GM19463 (cell line): ENCODE data around the gene HS3ST2.
"Not testable (repeated sequence)": the region's sequence is repeated elsewhere in the genome, so short reads cannot be mapped to it uniquely, and the experiment has no call there.

ENCODE experiments used
- ATAC-seq: cut with Tn5 transposase; IDR thresholded peaks from one replicate; pipeline ENCODE4 v1.9.1; 2021; ENCODE audit warnings: mild to moderate bottlenecking, moderate library complexity; ENCODE audit not compliant: unreplicated experiment

HS3ST2 gene

GRCh38 chr16:22874394-22874793, 60.4 kb downstream of the HS3ST2 start:
- ATAC-seq: no peak

- no peak for ATAC-seq
Measured at GRCh38 chr16:22878955-22879354, 65.0 kb downstream of the HS3ST2 start.

GRCh38 chr16:22879466-22879865, 65.5 kb downstream of the HS3ST2 start:
- ATAC-seq: no peak

GRCh38 chr16:22882981-22883380, 69.0 kb downstream of the HS3ST2 start:
- ATAC-seq: no peak

- ATAC-seq: no peak
Measured at GRCh38 chr16:22885951-22886350, 72.0 kb downstream of the HS3ST2 start.

GRCh38 chr16:22886927-22887326, 73.0 kb downstream of the HS3ST2 start:
- no peak for ATAC-seq

- ATAC-seq: no peak
Measured at GRCh38 chr16:22887445-22887844, 73.5 kb downstream of the HS3ST2 start.

- no peak for ATAC-seq
Measured at GRCh38 chr16:22888791-22889190, 74.8 kb downstream of the HS3ST2 start.

GRCh38 chr16:22890976-22891375, 77.0 kb downstream of the HS3ST2 start:
- no peak for ATAC-seq

- ATAC-seq: no peak
Measured at GRCh38 chr16:22897184-22897583, 83.2 kb downstream of the HS3ST2 start.

- ATAC-seq: no peak
Measured at GRCh38 chr16:22898131-22898530, 84.2 kb downstream of the HS3ST2 start.

GRCh38 chr16:22898874-22899348, 84.9 kb downstream of the HS3ST2 start:
- ATAC-seq: no peak

GRCh38 chr16:22899567-22899966, 85.6 kb downstream of the HS3ST2 start:
- not testable (repeated sequence) for ATAC-seq

- no peak for ATAC-seq
Measured at GRCh38 chr16:22900863-22901262, 86.9 kb downstream of the HS3ST2 start.

GRCh38 chr16:22901563-22901962, 87.6 kb downstream of the HS3ST2 start:
- ATAC-seq: no peak

GRCh38 chr16:22903716-22904115, 89.8 kb downstream of the HS3ST2 start:
- ATAC-seq: no peak

- no peak for ATAC-seq
Measured at GRCh38 chr16:22912654-22913053, 98.7 kb downstream of the HS3ST2 start.

GRCh38 chr16:22915003-22915402, 101.0 kb downstream of the HS3ST2 start:
- no peak for ATAC-seq

- no peak for ATAC-seq
Measured at GRCh38 chr16:22923491-22923890, 109.5 kb downstream of the HS3ST2 start.

- ATAC-seq: no peak
Measured at GRCh38 chr16:22924492-22924891, 110.5 kb downstream of the HS3ST2 start.

GRCh38 chr16:22926105-22926751, 112.3 kb downstream of the HS3ST2 start:
- ATAC-seq: no peak

- no peak for ATAC-seq
Measured at GRCh38 chr16:22927306-22927705, 113.3 kb downstream of the HS3ST2 start.

- no peak for ATAC-seq
Measured at GRCh38 chr16:22928882-22929435, 115.0 kb downstream of the HS3ST2 start.
